Keratinocyte (primary cell): ENCODE data around the gene CHPT1. TPM values are rescaled to one million over a fixed set of nuclear protein-coding genes. Genes with fewer than 3 reads are reported as not detected.

Experiments
- DNase-seq: peaks from one replicate; pipeline ENCODE4 v3.0.0-alpha.2; 2011; ENCODE audit warnings: low read depth, missing footprints, low spot score
- FAIRE-seq: peaks from 2 replicates; lab custom pipeline; 2011; peaks lifted over from hg19 to GRCh38; lab: Jason Lieb, UNC
- H2AFZ ChIP-seq: 2 replicates; pipeline ENCODE4 v1.6.0; 2012; ENCODE audit warnings: low read length, control low read depth, inconsistent platforms; ENCODE audit not compliant: control insufficient read depth
- H3K27ac ChIP-seq: 2 replicates; pipeline ENCODE4 v1.5.1; 2011; ENCODE audit warnings: low read length; ENCODE audit not compliant: control insufficient read depth, insufficient read depth
- H3K27me3 ChIP-seq: 3 replicates; pipeline ENCODE4 v1.6.0; 2011; ENCODE audit warnings: low read length; ENCODE audit not compliant: control insufficient read depth, insufficient read depth; ENCODE audit errors: extremely low read depth
- H3K36me3 ChIP-seq, 2 experiments: 2 replicates in 1 of 2; 3 replicates in 1 of 2; pipeline ENCODE4 v1.5.1; 2011; ENCODE audit warnings: low read length in 2 of 2, mild to moderate bottlenecking in 1 of 2; ENCODE audit not compliant: control insufficient read depth in 2 of 2, insufficient read depth in 2 of 2; ENCODE audit errors: extremely low read depth in 1 of 2
- H3K4me1 ChIP-seq: 3 replicates; pipeline ENCODE4 v1.5.1; 2011; ENCODE audit warnings: low read length; ENCODE audit not compliant: control insufficient read depth, insufficient read depth; ENCODE audit errors: extremely low read depth
- H3K4me2 ChIP-seq: 3 replicates; pipeline ENCODE4 v1.6.0; 2011; ENCODE audit warnings: low read depth, low read length; ENCODE audit not compliant: control insufficient read depth, insufficient read depth; ENCODE audit errors: extremely low read depth
- H3K4me3 ChIP-seq, 3 experiments: fragments of 200-600 bp in 1 of 3; sonication (generic) in 1 of 3; 2 replicates in 2 of 3; 3 replicates in 1 of 3; pipeline ENCODE4 v1.5.1; 2011 to 2016; ENCODE audit warnings: low read length in 3 of 3, mild to moderate bottlenecking in 3 of 3, control low read depth in 2 of 3, inconsistent platforms in 1 of 3, low read depth in 1 of 3, mixed read lengths in 1 of 3, mixed run types in 1 of 3, moderate library complexity in 1 of 3; ENCODE audit not compliant: control insufficient read depth in 2 of 3, insufficient read depth in 2 of 3; ENCODE audit errors: extremely low read depth in 1 of 3
- H3K79me2 ChIP-seq: 2 replicates; pipeline ENCODE4 v1.6.0; 2012; ENCODE audit warnings: low read length; ENCODE audit not compliant: control insufficient read depth, insufficient read depth
- H3K9ac ChIP-seq: 3 replicates; pipeline ENCODE4 v1.6.0; 2011; ENCODE audit warnings: low read length; ENCODE audit not compliant: control insufficient read depth, insufficient read depth; ENCODE audit errors: extremely low read depth
- H3K9me1 ChIP-seq: 3 replicates; pipeline ENCODE4 v1.6.0; 2011; ENCODE audit warnings: low read length; ENCODE audit not compliant: control insufficient read depth, insufficient read depth; ENCODE audit errors: extremely low read depth
- H3K9me3 ChIP-seq: 2 replicates; pipeline ENCODE4 v1.5.1; 2012; ENCODE audit warnings: low read depth, low read length; ENCODE audit not compliant: control insufficient read depth
- H4K20me1 ChIP-seq: 3 replicates; pipeline ENCODE4 v1.6.0; 2011; ENCODE audit warnings: low read length; ENCODE audit not compliant: control insufficient read depth, insufficient read depth; ENCODE audit errors: extremely low read depth
- CTCF ChIP-seq, 3 experiments: IDR thresholded peaks in 1 of 3; conservative IDR thresholded peaks in 1 of 3; optimal IDR thresholded peaks in 1 of 3; 2 replicates in 2 of 3; 3 replicates in 1 of 3; pipeline versions ENCODE3 to v1.5.1; 2011; ENCODE audit warnings: low read length in 3 of 3, mild to moderate bottlenecking in 3 of 3, moderate library complexity in 2 of 3, control low read depth in 1 of 3, inconsistent platforms in 1 of 3; ENCODE audit not compliant: insufficient read depth in 2 of 3; ENCODE audit errors: extremely low read depth in 1 of 3
- EZH2 ChIP-seq: IDR thresholded peaks from one replicate; pipeline ENCODE4 v1.6.1; 2012; ENCODE audit warnings: inconsistent platforms, mild to moderate bottlenecking, low read length, moderate library complexity
- dilution Hi-C: fragments of 300-500 bp; cut with MboI; formaldehyde crosslinking; loops from one replicate; pipeline ENCODE4 v1.7.0; 2020; ENCODE audit warnings: low sequenced_read_pairs; ENCODE audit not compliant: extremely low pct_ligation_motif_present
- polyA plus RNA-seq, 5 experiments: library from polyadenylated mRNA; depleted of rRNA in 3 of 5; stranded (reverse) in 3 of 5; stranded (forward) in 1 of 5; unstranded in 1 of 5; fragments of >200 nt; gene quantifications; 1 replicate in 1 of 5; 2 replicates in 3 of 5; 3 replicates in 1 of 5; pipeline versions ENCODE4 v1.2.1 to v1.2.3, GENCODE V29; 2011 to 2012; ENCODE audit warnings: missing spikeins in 2 of 5, low read depth in 1 of 5, low replicate concordance in 1 of 5

The CHPT1 gene
- polyA plus RNA-seq, 1 donor (not counting 4 experiments of a cell fraction or from before 2014, with no cell fraction given): 12.7 TPM

- Histone ChIP-seq H3K27me3 (no peaks in the 10 kb centered on the region), H3K4me2 (no peak overlapping the region)
- TF ChIP-seq EZH2 (no peak), CTCF (optimal IDR thresholded peaks at IDR 0.05 in 1 of 3, IDR thresholded peaks at IDR 0.05 in 1 of 3, conservative IDR thresholded peaks at IDR 0.05 in 1 of 3; ENCODE audit: extremely low read depth in 1 of 3, insufficient read depth in 2 of 3, low read length in 3 of 3) (no peak)
These were observed 34.1 kb upstream of the CHPT1 start for GRCh38 chr12:101663298-101663697.

GRCh38 chr12:101664992-101665391 is 32.4 kb upstream of the CHPT1 start:
- Histone ChIP-seq H3K27me3 (no peaks in the 10 kb centered on the region), H2AFZ (no peak overlapping the region), H3K27ac (no peak overlapping the region), H3K4me3 (no peak overlapping the region), H4K20me1 (no peaks in the 10 kb centered on the region), H3K9me1 (no peaks in the 10 kb centered on the region), H3K4me1 (no peaks in the 10 kb centered on the region), H3K36me3 (no peaks in the 10 kb centered on the region), H3K4me2 (no peak overlapping the region), H3K9ac (no peak overlapping the region), H3K9me3 (no peaks in the 10 kb centered on the region), H3K79me2 (no peaks in the 10 kb centered on the region)
- DNase-seq (no peak), FAIRE-seq (no peak)
- TF ChIP-seq EZH2 (no peak), CTCF (optimal IDR thresholded peaks at IDR 0.05 in 1 of 3, IDR thresholded peaks at IDR 0.05 in 1 of 3, conservative IDR thresholded peaks at IDR 0.05 in 1 of 3; ENCODE audit: extremely low read depth in 1 of 3, insufficient read depth in 2 of 3, low read length in 3 of 3) (no peak)
- dilution Hi-C loops: no loop called here

More at GRCh38 chr12:101663298-101663697, 34.1 kb upstream of the CHPT1 start:
- Histone ChIP-seq H3K27ac (no peak overlapping the region), H3K4me3 (no peak overlapping the region), H3K9me3 (no peaks in the 10 kb centered on the region), H3K79me2 (no peaks in the 10 kb centered on the region), H3K9ac (no peak overlapping the region), H3K9me1 (no peaks in the 10 kb centered on the region), H3K4me1 (no peaks in the 10 kb centered on the region), H3K36me3 (no peaks in the 10 kb centered on the region), H4K20me1 (no peaks in the 10 kb centered on the region), H2AFZ (no peak overlapping the region)
- dilution Hi-C loops: no loop called here
- FAIRE-seq: no peak
- DNase-seq: no peak
